Activated CD4-positive, alpha-beta T cell treated with anti-CD3 and anti-CD28 coated beads, Interleukin-2, amount 50 U/mL, for 16 hours (primary cell): ENCODE data around the gene TRMT11.
"Not testable (repeated sequence)": the region's sequence is repeated elsewhere in the genome, so short reads cannot be mapped to it uniquely, and the experiment has no call there.

Experiments used
- DNase-seq: peaks from one replicate; pipeline ENCODE4 v3.0.0-alpha.2; 2020

TRMT11 gene

DNA sequence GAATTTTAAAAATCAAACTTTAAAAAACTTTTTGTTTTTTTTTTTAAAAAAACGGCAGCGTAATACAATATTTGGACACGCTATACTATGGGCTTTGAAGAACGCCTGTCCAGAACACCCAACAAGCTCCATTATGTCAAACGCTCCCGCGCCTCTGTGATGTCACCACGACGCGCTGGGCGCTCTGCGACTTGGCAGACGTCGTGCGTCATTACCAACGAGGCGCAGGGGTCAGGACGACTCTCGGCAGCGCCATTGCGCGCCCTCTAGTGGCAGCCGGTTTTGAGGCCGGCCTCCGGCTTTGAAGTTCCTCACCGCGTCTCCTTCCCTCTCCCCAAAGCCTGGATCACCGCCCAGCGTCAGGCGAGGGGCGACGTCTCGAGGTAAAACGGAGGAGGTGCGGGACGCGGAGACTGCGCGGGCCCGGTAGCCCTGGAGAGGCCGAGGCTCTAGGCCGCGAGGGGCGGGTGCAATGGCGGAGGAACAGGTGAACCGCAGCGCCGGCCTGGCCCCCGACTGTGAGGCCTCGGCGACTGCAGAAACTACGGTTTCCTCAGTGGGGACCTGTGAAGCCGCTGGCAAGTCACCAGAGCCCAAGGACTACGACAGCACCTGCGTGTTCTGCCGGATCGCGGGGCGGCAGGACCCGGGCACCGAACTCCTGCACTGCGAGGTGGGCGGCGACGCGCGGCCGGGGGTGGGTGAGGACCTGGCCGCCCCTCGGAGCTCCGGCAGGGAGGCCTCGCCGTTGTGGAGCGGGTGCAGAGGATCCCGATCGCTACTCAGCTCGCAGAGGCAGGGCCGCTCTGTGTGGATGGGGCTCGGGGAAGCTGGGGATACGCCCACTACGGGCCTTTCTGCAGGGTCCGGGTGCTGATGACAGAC is 29.6 kb upstream of the TRMT11 start, which contains the start of gene HINT3:
Gene HINT3 (plus strand): TSS at position 265 of the 885 bp plus-strand sequence. CDS start 208 bp downstream, at position 473.
- DNase-seq: peak; percentile 98

DNA sequence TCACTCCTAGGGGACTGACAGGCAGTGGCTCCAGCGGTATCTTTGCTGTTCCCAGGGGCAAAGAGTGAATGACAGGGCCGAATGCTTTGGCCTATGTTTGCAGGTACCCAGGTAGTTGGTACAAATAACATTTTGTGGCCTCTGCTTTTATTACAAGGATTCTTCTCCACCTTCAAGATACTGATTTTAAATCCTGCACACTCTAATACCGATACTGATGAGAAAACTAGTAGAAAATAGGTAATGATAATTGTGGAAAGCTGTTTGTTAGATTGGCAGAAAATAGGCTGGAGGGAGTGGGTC is 29.0 kb upstream of the TRMT11 start:
- DNase-seq: no peak

DNA sequence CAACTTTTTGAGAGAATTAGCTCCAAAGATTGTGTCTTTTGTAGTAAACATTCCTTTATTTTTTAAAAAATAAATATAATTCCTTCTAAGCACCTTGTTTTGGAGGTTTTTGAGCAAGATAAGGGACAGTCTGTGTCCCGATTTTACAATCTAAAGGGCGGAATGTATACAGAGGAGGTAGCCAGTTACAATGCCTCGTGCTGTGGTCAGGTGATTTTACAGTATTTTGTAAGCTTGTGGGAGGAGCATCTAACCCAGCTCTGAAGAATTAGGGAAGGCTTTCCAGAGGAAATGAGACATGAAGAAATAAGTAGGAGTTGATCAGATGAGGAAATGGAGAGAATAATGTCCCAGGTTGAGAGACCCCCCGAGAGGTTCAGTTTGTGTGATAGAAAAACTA is 28.5 kb upstream of the TRMT11 start:
- no peak for DNase-seq

DNA sequence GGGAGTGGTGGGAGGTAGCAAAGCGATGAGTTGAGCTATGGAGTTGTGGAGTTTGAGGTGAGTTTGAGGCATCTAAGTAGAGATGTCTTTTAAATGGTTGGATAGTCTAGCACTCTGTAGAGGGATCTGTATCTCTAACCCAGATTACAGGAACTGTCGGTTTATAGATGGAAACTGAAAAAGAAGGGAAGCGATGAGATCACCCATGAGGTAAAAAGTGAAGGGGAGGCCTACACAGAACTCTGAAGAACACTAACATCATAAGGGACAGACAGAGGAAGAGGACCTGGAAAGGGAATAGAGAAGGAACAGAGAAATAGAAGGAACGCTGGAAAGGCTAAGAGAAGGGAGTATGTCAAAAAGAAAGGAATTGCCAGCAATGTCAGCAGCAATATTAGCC is 27.3 kb upstream of the TRMT11 start:
- no peak for DNase-seq

DNA sequence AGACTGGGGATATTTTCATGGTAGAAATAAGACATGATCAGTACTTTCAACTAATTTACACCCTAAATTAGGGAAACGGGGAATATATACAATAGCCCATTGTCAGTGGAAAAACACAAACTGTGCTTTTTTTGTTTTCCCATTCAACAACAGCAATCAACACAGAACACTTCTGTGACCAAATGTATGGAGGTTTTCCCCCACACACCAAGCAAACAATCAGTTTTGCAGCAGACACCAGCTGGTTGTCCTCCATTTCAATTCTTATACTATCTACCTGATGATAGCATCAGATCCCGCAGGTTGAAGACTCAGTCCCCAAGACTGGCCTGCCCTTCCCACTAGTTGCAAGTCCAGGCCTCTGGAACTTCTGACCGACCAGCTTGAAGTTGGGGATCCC is 25.2 kb upstream of the TRMT11 start:
- DNase-seq: no peak

DNA sequence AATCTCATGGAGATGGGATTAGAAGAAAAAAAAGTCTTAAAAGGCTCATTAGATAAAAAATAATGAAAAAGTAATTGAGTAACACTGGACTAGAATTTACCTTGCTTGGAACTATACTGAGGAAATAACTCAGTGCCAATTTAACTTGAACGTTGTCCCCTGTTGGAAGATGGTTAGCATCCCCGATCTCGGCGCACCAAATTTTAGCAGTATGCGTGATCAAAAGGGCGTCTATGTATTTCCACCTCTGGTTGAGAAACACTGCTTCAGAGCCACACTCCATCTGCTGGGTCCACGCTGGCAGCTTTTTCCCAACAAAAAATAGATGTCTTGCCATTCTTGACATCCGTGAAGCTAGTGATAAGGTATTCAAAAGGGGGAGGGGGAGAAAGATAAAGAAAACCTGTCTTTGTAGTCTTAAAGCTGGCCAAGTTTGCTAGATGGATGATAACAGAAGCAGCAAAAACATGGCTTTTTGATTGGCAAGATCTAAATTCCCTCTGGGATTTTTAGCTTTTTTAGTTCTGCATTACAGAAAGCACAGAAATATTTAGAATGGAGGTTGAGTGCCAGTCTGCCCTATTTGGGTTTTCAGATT is 23.3 kb upstream of the TRMT11 start:
- DNase-seq: no peak

DNA sequence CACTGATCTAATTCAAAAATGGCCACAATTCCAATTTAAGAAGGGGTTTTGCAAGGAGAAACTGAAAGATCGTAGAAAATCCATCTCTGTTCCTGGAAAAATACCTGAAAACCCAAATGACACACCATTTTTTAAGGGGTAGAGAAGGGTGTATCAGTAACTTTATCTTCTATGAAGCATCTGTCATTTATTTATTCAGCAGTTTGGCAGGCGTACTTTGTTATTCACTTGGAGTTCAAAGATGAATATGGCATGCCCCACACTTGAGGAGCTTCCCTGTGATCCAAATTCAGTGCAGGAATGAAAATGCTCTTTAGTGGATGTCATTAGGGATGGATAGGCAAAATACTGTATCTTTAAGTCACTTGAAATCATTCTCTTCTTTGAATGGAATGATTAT is 22.5 kb upstream of the TRMT11 start:
- DNase-seq: no peak

DNA sequence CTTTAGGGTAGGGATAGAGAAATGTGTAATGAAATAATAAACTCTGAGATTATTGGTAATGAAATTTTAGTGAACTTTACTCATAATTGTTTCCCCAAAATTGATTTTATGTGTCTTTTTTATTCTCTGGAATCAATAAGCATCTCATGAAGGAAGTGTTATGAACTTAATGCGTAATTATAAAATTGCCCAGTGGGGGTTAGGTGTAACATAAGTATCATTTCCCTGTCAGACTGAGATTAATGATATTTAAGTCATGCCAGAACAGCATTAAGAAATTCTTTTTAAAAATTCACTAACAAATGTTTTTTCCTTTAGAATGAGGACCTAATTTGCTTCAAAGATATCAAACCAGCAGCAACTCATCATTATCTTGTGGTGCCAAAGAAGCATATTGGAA is 19.8 kb upstream of the TRMT11 start:
- DNase-seq: no peak

DNA sequence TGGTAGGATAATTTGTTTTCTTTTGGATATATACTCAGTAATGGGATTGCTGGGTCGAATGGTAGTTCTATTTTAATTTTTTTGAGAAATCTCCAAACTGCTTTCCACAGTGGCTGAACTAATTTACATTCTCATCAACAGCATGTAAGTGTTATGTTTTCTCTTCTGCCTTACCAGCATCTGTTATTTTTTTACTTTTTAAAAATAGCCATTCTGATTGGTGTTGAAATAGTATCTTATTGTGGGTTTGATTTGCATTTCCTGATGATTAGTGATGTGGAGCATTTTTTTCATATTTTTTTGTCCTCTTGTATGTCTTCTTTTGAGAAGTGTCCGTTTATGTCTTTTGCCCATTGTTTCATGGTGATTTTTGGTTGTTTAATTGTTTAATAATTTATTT is 17.8 kb upstream of the TRMT11 start:
- DNase-seq: no peak

DNA sequence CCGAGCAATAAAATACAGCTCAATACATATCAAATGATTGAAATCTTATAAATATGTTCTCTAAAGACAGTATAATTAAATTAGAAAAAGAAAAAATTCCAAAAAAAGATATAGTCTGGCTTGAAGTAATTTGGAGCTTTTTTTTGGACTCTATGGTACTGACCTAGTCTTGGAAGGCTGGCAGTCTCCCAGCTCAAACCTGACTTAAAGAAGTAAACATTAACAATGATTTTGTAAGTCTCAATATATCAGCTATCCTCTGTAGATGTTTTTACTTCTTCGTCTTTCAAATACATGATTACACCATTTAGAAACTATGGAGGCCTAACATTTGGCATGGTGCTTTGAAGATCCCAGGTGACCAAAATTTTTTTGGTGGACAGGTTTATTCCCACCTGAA is 15.6 kb upstream of the TRMT11 start:
- DNase-seq: no peak

DNA sequence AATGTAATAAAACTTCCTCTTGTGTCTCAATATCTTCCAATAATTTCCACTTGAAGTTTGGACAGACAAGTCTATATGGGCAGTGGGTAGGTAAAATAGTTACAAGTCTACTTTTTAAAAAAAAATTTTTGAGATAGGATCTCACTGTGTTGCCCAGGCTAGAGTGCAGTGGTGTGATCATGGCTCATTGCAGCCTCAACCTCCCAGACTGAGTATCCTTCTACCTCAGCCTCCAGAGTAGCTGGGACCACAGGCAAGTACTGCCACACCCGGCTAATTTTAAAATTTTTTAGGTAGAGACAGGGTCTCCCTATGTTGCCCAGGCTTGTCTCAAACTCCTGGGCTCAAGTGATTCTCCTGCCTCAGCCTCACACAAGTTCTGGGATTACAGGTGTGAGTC is 13.9 kb upstream of the TRMT11 start:
- not testable (repeated sequence) for DNase-seq

DNA sequence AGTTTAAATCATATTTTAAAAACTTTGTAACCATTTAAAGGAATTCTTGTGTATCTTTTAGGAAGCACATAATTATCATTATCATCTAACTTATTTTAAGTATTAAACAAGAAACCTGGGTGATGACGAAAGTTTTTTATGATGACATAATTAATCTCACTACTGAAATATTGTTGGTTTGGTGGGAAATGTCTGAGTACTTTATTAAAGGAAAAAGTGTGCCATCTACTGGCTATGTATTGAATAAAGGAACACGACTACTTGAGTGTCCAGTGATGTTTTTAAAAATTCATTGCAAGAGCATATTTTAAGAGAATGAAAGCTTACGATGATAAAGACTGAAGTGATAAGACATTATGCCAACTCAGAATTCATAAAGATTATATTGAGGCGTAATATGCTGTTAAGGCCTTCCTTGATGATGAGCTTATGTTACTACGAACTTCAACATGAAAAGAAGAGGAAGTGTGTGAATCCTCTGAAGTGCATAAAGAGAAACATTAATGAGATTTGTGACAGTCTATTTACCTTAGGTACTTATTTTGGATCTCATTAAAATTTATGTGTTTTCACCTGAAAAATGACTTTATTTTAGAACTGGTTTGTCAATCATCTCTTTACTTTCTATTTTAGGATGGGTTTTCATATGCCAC is 12.0 kb upstream of the TRMT11 start:
- peak; percentile 60 for DNase-seq

DNA sequence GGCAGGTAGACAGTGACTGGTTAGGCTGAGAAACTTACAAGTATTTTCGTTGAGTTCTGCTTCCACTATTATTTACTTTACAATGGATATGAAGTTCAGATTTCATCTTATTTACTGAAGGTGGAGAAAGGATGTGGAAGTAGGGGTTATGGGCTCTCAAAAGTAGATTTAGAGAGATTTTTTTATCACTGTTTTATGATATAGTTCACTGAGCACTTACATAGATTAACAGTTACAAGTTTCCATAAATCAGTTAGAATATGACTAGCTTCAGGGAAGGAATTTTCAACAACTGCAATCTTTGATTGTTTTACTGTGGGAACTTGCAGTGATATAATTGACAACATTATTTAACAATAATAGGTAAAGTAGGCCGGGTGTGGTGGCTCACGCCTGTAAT is 7.2 kb upstream of the TRMT11 start:
- DNase-seq: no peak

DNA sequence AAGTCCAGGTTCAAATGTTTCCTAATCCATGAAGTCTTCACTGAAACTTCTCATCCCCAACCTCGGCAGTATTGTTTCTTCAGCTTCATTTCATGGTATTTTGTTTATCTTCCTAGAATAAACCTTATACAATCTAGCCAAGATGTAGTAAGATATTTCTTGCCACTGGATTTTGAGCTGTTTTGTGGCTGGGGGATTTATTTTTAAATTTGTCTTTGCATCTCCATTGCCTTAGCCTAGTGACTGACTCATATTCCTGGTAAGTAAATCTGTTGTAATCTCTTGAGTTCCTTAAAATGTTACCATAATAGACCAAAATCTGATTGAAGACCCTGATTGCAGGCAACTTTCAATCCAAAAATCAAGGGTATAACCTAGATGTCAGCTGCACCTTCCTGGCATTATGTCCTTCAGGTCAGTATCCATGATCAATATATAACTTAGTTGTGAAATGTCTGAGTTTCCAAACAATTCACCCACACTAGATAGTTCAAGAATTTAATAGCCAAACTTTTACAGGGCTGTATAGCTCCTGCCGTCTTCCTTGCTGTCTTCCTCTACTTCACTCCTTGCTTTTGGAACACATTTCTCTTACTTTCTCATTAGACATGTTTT is 4.7 kb upstream of the TRMT11 start:
- DNase-seq: no peak

DNA sequence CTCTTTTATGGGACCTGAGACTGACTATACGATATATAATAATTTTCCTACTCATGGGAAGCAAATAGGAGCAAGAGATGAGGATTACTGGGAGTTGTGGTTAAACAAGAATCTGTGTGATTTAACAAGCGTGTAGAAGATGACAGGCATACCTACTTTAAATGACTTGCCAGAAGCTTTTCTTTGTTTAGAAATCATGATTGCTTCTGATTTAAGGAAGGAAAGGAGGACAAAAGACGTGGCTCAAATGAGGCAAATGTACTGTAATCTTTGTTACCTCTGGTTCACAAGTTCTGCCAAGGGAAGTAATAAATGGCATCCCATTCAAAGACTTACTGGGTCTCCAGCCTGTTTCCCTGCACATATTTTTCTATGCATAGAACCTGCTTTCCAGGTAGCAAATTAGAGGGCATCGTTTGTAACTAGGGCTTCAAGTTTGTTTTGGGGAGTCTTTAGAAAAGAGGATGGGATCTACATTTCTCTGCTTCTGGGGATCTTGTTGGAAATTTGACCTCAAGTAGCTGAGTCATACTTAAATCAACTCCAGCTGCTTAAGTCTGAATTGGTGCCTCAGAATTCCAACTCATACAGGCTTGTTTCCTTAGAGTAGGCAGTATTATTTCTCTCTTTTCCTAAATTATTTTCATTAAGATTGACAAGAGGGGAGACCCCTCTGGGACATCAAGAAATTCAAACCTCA is 2.9 kb upstream of the TRMT11 start:
- no peak for DNase-seq

DNA sequence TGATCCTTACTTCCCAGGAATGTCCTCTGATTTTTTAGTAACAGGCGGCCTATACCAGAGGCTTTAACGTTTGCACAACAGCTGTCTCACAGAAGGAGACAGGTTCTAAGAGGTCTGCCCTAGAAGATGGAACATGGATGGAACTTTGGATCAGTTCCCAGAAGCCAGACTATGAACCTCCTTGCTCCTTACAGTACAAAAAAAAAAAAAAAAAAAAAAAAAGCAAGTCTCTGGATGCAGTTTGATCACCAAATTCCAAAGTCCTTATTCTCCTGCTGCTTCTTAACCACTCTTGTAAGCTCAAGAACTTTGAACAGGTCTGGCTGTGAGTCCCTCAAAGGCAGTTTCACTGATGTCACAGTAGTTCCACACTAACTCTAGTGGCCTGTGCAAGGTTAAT is 2.0 kb upstream of the TRMT11 start:
- no peak for DNase-seq

DNA sequence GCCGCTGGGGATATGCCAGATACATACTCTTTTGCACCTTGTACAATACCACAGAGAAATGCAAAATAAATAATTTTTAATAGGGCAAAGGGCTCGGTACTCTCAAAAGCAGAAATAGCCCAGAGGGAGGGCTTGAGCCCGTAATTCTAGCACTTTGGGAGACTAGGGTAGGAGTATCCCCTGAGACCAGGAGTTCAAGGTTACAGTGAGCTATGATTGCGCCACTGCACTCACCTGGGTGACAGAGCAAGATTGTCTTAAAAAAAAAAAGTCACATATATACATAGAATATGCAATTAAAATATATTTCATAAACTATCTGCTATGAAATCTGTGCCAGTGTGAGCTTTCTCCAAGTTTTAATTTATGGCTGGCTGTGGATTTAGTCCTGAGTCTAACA is 818 bp upstream of the TRMT11 start:
- no peak for DNase-seq

DNA sequence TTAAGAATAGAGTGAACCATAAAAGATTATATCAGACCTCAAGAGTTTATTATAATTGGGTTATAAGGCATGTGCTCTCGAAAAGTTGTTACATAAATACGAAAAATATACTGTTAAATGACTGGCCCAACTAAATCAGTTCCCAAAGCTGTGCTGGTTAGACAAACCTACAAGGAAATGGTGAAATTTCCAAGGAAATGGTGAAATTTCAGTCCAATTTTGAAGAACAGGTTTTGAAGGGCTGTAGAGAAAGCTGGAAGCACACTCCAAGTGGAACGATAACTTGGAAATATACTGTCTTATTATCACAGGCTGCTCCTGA is 400 bp upstream of the TRMT11 start:
- no peak for DNase-seq

DNA sequence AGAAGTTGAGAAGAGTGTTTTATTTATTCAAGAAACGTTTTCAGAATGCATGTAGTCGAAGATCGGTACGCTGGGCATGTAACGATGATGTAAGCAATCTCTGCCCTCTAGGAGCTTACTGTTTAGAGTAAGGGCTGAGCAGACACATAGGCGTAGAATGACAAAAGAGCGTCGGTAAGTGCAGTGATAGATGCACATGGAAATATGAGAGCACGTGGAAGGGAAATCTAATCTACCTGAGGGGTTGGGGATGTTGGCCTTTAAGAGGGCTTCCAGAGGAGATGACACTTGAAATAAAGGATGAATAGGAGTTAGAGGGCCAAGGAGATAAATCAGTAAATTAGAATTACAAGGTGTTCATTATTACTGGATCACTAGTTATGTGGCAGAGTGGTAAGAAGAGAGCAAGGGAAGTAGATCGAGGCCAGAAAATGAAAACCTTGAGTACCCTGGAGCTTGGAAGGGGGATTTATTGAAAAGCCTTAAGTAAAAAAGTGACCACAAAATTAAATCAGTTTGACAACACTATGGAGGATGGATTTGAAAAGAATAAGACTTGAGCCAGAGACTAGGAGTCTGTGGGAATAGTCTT is 782 bp downstream of the TRMT11 start:
- DNase-seq: peak; percentile 28

DNA sequence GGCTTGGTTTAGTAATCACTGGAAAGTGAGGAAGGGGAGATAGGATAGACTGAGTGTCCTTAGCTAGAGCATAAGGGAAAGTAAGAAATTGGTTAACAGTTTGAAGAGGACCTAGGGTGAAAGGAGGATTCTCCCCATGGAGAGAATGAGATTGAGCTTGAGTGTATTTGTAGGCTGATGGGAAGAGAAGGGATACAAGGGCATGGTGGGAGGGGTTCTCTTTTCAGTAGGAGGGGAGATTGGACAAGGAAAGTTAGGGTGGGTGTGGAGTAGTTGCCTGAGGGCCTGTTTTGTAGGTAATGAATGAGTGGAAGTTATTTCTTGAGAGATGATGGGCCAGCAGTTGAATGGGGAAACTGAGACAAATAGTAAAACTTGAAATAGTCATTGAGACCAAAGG is 1.9 kb downstream of the TRMT11 start:
- no peak for DNase-seq

DNA sequence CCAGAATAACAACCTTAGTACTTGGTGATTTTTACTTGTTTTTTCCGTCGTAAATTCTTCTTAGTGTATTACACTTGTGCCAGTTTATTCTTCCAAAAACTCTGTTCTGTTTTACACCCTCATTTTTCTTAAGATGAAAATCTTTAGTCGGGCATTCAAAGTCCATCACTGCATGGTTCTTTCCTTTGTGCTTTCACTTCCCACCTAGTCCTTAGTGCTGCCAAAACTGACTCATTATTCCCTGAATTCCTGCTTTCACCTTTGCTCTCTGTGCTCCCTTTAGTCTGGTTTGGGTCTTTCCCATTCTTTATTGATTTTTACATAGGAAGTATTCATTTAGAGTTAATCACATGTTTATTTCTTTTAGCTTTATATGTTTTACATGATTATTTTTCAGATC is 3.3 kb downstream of the TRMT11 start:
- no peak for DNase-seq

DNA sequence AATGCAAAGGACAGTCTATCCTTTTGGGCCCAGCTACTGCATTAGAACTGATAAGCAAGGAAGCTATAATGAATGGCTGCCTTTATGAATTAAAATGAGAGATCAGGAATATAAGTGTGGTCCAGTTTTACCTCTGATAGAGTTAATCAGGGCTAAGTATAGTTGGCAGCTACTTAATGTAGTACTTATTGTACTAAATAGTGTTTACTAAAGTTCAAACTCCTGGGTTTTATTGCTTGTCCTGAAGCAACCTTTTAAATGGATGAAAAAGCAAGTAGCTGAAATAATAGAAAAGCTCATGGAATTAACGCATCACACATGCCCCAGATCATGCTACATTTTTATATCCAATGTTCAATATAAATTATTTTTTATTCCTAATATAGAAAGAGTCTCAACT is 5.3 kb downstream of the TRMT11 start:
- DNase-seq: no peak
